ENCODE measurements around the gene VPS37C. TPM values are rescaled to one million over a fixed set of nuclear protein-coding genes. Genes with fewer than 3 reads are reported as not detected.

VPS37C gene
- total RNA-seq, 2 experiments from 2014 or later, result 8.9 to 9.7 TPM

Other genes starting within 250 kb of the VPS37C start
- 100 to 1,000 TPM; 145 to 154 TPM for gene TMEM109, start 247.3 kb downstream of the VPS37C start, total RNA-seq
- 1 to 10 TPM in 1 of 2 experiments, under 1 TPM in 1; 0.99 to 1.1 TPM for gene TMEM132A, start 237.0 kb downstream of the VPS37C start, total RNA-seq
- gene SLC15A3, start 209.2 kb downstream of the VPS37C start, total RNA-seq, result 1 to 10 TPM in 1 of 2 experiments, under 1 TPM in 1; 0.95 to 2.3 TPM
- gene CD6, start 189.7 kb downstream of the VPS37C start, total RNA-seq, result 100 to 1,000 TPM; 209 to 212 TPM
- gene CD5, start 58.9 kb downstream of the VPS37C start, total RNA-seq, result 100 to 1,000 TPM; 136 to 150 TPM
- not detected for gene PGA3, start 42.1 kb upstream of the VPS37C start, total RNA-seq
- not detected for gene PGA4, start 60.9 kb upstream of the VPS37C start, total RNA-seq
- not detected for gene PGA5, start 79.7 kb upstream of the VPS37C start, total RNA-seq
- 10 to 100 TPM; 11.9 to 12.5 TPM for gene VWCE, start 133.9 kb upstream of the VPS37C start, total RNA-seq
- 100 to 1,000 TPM; 312 to 319 TPM for gene DDB1, start 171.7 kb upstream of the VPS37C start, total RNA-seq
- 10 to 100 TPM; 68.7 to 70.3 TPM for gene TKFC, start 171.8 kb upstream of the VPS37C start, total RNA-seq
- gene CYB561A3, start 200.5 kb upstream of the VPS37C start, total RNA-seq, result 10 to 100 TPM; 44.8 to 55.4 TPM
- 10 to 100 TPM; 60.8 to 68.8 TPM for gene TMEM138, start 200.9 kb upstream of the VPS37C start, total RNA-seq
- 10 to 100 TPM; 16.9 to 17.3 TPM for gene TMEM216, start 231.2 kb upstream of the VPS37C start, total RNA-seq